HL-60 (cell line): ENCODE results near the gene LRRC74A.

Experiments used
- DNase-seq, 2 experiments: peaks; one replicate each; pipeline ENCODE4 v3.0.0-alpha.2; 2010 to 2020; ENCODE audit warnings: low read depth in 1 of 2, low spot score in 1 of 2
- H3K27ac ChIP-seq: fragments of 250-450 bp; sonication (Bioruptor Pico); replicated peaks from 2 replicates; pipeline ENCODE4 v1.5.1; 2020; ENCODE audit warnings: mild to moderate bottlenecking, moderate library complexity
- H3K27me3 ChIP-seq: fragments of 250-450 bp; sonication (Bioruptor Pico); 2 replicates; pipeline ENCODE4 v1.5.1; 2021; ENCODE audit warnings: mild to moderate bottlenecking, moderate library complexity; ENCODE audit not compliant: insufficient read depth, poor library complexity, severe bottlenecking
- H3K4me3 ChIP-seq: replicated peaks from 2 replicates; pipeline ENCODE4 v1.5.1; 2011; ENCODE audit warnings: mild to moderate bottlenecking, control low read depth, low read length; ENCODE audit not compliant: insufficient read depth
- GABPA ChIP-seq: IDR thresholded peaks from 2 replicates; pipeline ENCODE4 v1.6.1; 2012; ENCODE audit warnings: low read depth
- POLR2AphosphoS5 ChIP-seq: IDR thresholded peaks from 2 replicates; pipeline ENCODE4 v1.6.1; 2012; ENCODE audit warnings: low read depth
- REST ChIP-seq: IDR thresholded peaks from 2 replicates; pipeline ENCODE4 v1.6.1; 2012; ENCODE audit warnings: low read depth; ENCODE audit not compliant: insufficient replicate concordance
- SPI1 ChIP-seq: IDR thresholded peaks from 2 replicates; pipeline ENCODE4 v1.6.1; 2012; ENCODE audit warnings: low read depth, mild to moderate bottlenecking, borderline replicate concordance
- TF ChIP-seq, protein P1 (sequence below): IDR thresholded peaks from one replicate; pipeline ENCODE4 v1.5.1; 2011; ENCODE audit warnings: low read length, control low read depth, inconsistent platforms; ENCODE audit not compliant: insufficient read depth

LRRC74A gene

DNA sequence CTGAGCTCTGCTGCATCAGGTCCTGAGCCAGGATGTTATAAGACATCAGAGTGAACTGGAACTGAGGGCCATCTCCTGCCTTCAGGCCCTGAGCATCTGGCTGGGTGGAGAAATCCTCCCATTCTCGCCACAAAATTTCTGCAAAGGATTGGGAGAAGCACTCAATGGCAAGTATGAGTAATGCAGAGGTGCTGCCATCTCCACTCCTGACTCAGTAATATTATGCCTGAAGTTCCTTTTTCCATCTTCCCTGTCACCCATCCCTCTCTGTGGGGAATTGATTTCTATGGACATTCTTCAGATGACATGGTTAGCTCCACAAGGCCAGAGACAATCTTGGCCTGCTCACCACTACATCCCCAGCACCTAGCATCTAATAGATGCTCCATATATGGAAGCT lies 18.2 kb upstream of the LRRC74A start:
- Histone ChIP-seq H3K4me3 (no peak overlapping the region), H3K27me3 (no peaks in the 10 kb centered on the region), H3K27ac (no peak overlapping the region)
- TF ChIP-seq POLR2AphosphoS5 (no peak), REST (no peak), GABPA (no peak), SPI1 (no peak)
- TF ChIP-seq, protein P1, sequence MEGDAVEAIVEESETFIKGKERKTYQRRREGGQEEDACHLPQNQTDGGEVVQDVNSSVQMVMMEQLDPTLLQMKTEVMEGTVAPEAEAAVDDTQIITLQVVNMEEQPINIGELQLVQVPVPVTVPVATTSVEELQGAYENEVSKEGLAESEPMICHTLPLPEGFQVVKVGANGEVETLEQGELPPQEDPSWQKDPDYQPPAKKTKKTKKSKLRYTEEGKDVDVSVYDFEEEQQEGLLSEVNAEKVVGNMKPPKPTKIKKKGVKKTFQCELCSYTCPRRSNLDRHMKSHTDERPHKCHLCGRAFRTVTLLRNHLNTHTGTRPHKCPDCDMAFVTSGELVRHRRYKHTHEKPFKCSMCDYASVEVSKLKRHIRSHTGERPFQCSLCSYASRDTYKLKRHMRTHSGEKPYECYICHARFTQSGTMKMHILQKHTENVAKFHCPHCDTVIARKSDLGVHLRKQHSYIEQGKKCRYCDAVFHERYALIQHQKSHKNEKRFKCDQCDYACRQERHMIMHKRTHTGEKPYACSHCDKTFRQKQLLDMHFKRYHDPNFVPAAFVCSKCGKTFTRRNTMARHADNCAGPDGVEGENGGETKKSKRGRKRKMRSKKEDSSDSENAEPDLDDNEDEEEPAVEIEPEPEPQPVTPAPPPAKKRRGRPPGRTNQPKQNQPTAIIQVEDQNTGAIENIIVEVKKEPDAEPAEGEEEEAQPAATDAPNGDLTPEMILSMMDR = no peak
- DNase-seq = no peak

DNA sequence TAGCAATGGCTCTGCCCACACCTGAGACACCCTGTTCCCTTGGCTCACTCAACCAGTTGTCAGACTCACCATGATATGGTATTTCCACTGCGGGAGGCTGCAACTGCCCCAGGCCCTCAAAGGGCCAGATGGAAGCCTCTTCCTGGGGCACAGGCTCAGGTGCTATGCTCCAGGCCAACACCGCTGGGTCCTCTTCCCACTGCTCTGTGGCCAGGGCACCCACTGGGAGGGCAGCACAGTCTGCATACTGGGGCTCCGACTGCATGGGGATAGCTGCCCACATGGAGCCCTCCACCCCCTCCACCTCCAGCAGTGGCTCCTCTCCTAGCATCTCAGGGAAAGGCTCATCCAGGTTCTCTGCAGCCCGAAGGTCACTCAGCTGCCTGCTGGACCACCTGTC lies 17.2 kb upstream of the LRRC74A start:
- H3K27me3 ChIP-seq = no peaks in the 10 kb centered on the region
- TF ChIP-seq GABPA = no peak
- no peak for TF ChIP-seq POLR2AphosphoS5
- TF ChIP-seq, protein P1 = no peak
- TF ChIP-seq SPI1 = no peak
- TF ChIP-seq REST = no peak

DNA sequence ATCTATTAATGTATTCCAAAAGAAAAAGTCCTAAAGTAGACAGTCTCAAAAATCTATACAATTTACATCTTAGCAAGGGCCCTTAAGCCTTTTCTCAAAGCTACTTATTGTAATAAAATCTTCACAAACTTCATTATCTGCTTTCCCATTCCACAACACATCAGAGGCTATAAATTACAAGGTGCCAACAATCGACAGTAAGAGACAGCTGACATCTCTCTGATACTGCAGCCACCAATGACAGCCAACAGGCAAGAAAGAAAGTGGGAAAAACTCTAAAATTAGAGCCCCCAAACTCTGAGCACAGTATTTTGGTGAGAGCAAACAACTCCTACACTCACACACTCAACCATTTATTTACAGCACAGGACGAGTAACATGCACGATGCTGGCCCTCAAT lies 15.7 kb upstream of the LRRC74A start:
- no peak overlapping the region for H3K4me3 ChIP-seq

More for the DNA sequence above, 17.2 kb upstream of the LRRC74A start:
- H3K4me3 ChIP-seq = no peak overlapping the region
- no peak for DNase-seq
- H3K27ac ChIP-seq = no peak overlapping the region

More for the DNA sequence above, 15.7 kb upstream of the LRRC74A start:
- TF ChIP-seq, protein P1 = no peak
- no peak for TF ChIP-seq REST
- no peak for TF ChIP-seq GABPA
- no peak for TF ChIP-seq SPI1
- no peak for TF ChIP-seq POLR2AphosphoS5
- Histone ChIP-seq H3K27me3 (no peaks in the 10 kb centered on the region), H3K27ac (no peak overlapping the region)
- DNase-seq = no peak
